Astrocyte of the spinal cord (primary cell): ENCODE results near the gene ENTPD8.

Source experiments
- DNase-seq: peaks from one replicate; pipeline ENCODE4 v3.0.0; 2011; ENCODE audit warnings: low read depth, low spot score
- H3K4me3 ChIP-seq: 2 replicates; pipeline ENCODE4 v1.5.1; 2011; ENCODE audit warnings: low read depth, mild to moderate bottlenecking, low read length, moderate library complexity
- in situ Hi-C: cut with HindIII; loops from 2 replicates; pipeline ENCODE4 v1.10.0; 2017; ENCODE audit warnings: low sequenced_read_pairs
- TF ChIP-seq, protein P1 (sequence below): IDR thresholded peaks from 2 replicates; pipeline ENCODE4 v1.5.1; 2012; ENCODE audit warnings: low read depth, mild to moderate bottlenecking, low read length, inconsistent platforms

The ENTPD8 gene

DNA sequence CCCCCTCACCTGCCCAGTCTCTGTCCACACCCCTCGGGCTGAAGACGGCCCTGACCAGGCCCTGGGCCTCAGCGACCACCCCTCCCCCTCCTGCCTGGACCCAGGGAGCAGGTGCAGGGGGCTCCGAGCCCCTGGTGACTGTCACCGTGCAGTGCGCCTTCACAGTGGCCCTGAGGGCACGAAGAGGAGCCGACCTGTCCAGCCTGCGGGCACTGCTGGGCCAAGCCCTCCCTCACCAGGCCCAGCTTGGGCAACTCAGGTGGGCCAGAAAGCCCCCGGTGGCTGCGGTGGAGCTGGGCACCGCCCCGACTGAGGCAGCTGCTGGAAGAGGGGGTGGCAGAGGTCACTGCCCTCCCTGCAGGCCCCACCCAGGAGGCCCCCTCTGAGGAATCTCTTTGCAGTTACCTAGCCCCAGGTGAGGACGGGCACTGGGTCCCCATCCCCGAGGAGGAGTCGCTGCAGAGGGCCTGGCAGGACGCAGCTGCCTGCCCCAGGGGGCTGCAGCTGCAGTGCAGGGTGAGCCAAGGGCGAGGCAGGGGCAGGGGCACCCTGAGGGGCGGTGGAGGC lies 7.7 kb downstream of the ENTPD8 start:
- DNase-seq: no peak
- in situ Hi-C loops: no loop called here
- no peak overlapping the region for H3K4me3 ChIP-seq
- TF ChIP-seq, protein P1, sequence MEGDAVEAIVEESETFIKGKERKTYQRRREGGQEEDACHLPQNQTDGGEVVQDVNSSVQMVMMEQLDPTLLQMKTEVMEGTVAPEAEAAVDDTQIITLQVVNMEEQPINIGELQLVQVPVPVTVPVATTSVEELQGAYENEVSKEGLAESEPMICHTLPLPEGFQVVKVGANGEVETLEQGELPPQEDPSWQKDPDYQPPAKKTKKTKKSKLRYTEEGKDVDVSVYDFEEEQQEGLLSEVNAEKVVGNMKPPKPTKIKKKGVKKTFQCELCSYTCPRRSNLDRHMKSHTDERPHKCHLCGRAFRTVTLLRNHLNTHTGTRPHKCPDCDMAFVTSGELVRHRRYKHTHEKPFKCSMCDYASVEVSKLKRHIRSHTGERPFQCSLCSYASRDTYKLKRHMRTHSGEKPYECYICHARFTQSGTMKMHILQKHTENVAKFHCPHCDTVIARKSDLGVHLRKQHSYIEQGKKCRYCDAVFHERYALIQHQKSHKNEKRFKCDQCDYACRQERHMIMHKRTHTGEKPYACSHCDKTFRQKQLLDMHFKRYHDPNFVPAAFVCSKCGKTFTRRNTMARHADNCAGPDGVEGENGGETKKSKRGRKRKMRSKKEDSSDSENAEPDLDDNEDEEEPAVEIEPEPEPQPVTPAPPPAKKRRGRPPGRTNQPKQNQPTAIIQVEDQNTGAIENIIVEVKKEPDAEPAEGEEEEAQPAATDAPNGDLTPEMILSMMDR: no peak

DNA sequence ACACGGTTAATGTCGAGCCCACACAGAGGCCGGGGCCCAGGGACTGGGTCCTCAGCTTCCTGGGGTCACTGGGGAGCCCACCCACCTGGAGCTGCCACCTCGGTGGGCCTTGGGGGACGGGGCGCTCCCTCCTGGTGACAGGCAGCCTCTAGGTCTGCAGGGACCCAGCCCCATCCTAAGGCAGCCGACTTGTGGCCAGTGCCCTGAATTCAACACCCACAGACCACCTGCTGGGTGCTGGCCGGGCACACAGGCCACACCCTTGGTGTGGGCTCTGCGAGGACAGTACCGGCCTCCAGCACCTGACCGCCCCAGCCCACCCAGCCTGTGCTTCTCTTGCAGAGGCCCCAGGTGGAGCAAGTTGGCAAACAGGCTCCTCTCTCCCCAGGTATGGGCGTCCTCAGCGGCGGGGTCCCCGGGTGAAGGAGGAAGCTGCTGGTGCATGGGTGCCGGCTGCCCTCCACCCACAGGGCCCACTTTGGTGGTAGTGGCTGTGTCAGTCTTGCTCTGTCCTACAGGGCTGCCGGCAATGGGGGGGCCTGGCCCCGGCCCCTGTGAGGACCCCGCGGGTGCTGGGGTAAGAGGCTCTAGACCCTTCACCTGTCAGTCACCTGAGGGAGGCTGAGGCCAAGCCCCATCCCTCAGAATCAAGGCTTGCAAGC lies 8.3 kb downstream of the ENTPD8 start:
- DNase-seq: no peak
- in situ Hi-C loops: no loop called here
- no peak overlapping the region for H3K4me3 ChIP-seq
- TF ChIP-seq, protein P1: no peak

DNA sequence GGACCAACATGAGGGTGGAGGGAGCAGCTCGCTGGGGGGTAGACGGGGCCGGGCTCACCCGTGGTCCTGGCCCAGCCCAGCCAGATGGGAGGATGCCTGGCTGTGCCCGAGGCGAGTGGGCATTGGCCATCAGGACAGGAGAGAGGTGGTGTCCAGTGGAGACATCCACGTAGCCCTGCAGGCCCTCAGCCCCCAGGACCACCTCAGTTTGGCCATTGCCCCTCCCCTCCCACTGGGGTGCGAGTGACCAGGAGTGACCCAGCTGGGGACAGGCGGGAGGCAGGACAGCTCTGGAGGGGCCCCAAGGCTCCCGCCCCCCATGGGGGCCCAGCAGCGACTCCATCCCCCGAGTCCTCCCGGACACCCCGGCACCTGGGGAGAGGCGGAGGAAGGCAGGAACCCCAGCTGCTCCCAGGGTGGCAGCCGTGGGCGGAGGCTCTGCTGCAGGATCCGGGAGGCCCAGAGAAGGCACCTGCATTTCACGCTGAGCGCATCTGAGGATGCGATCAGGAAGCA lies 9.7 kb downstream of the ENTPD8 start:
- TF ChIP-seq, protein P1: no peak
- no peak overlapping the region for H3K4me3 ChIP-seq
- DNase-seq: no peak
- in situ Hi-C loops: no loop called here

DNA sequence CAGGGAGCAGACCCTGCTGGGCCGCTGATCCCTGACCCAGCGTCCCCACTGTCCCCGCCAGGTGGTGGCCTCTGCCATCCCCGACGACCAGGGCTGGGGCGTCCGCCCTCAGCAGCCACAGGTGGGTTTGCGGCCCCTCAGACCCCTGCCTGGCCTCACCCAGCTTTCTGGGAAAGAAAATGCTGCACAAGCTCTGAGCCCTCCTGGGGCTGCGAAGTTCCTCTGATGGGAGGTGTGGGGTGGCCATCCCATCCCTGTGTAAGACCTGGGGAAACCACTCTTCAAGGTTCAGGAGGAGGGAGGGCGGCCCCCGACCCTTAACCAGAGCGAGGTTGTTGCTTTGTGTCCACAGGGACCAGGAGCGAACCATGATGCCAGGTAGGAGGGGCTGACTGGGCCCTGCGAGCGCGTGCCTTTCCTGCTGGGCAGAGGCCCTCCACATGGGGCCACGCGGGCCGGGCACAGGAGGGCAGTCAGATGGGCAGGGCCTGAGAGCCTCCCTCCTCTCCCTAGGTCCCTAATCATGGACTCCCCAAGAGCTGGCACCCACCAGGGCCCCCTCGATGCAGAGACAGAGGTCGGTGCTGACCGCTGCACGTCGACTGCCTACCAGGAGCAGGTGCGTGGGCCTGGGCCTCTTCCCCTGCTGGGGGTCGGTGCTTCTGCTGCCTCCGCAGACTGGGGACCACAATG lies 10.3 kb downstream of the ENTPD8 start:
- in situ Hi-C loops: no loop called here
- H3K4me3 ChIP-seq: no peak overlapping the region

DNA sequence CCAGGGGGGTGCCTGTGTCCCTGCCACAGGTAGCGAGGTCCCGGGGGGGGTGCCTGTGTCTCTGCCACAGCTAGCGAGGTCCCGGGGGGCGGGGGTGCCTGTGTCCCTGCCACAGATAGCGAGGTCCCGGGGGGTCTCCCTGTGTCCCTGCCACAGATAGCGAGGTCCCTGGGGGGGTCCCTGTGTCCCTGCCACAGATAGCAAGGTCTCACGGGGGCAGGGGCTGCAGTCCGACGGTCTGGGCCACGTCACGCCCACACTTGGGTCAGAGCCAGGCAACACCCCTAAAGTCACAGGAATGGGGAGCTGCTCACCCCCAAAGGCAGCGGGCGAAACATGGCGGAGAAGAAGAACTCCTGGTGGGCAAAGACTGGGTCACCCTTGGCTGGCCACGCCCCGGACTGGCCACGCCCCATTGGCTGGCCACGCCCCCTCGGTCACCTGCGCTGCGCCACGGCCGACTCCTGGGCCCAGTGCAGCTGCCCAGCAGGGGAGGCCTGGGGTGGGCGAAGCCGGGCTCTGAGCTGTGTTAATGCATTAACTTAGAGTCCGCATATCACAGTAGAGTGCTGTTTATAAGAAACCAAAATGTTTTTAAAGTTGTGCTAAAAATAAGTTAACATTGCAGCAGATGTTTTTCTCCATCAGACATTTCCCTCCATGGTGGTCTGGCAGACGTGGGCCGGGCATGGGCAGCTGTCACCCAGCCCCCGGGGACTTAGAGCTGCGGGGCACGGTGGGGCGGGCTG lies 11.0 kb downstream of the ENTPD8 start:
- in situ Hi-C loops: no loop called here
- no peak for DNase-seq
- TF ChIP-seq, protein P1: no peak
- H3K4me3 ChIP-seq: no peak overlapping the region

More for the DNA sequence above, 10.3 kb downstream of the ENTPD8 start:
- DNase-seq: no peak
- TF ChIP-seq, protein P1: no peak

DNA sequence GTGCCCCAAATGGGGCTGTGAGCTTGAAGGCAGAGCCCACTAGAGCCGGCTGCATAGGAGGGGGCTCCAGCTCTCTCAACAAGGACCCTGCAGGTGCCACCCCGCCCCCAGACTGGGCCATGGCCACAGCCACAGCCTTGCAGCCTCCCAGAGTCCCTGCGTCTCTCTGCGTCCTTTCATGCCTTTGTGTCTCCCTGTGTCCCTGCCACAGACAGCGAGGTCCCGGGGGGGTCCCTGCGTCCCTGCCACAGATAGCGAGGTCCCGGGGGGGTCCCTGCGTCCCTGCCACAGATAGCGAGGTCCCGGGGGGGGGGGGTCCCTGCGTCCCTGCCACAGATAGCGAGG lies 11.6 kb downstream of the ENTPD8 start:
- in situ Hi-C loops: no loop called here
- TF ChIP-seq, protein P1: no peak
- no peak for DNase-seq
- H3K4me3 ChIP-seq: no peak overlapping the region
